ENCODE measurements around the gene FAM168A. TPM values are rescaled to one million over a fixed set of nuclear protein-coding genes. Genes with fewer than 3 reads are reported as not detected.

The FAM168A gene
- total RNA-seq, 1 experiment from 2014 or later = 21.1 TPM

DNA sequence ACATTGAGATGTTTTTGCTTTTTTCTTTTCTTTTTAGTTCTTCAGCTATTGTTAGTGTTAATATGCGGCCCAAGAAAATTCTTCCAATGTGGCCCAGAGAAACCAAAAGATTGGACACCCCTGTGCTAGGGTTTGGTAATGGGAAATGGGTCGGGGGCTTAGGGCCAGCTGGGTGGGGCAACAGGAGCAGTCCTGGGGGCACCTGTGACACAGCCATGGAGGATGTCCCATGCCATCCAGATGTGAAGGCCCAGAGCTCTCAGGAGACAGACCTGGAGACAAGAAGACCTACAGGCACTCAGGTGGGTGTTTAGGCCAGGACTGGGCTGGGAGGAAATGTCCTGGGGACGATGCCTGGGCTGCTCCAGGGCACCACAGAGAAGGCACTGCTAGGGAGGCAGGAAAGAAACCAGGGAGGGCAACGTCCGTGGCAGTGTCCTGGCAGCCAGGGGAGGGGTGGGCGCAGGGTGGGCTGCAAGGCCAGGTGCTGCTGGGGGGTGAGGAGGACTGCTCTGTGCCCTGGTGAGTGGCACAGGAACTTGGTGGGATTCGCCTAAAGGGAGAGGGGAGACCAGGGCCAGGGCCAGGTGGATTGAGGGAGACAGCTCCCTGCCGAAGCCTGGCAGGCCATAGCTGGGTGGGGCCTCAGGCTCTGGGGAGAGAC, 200.3 kb downstream of the FAM168A start:
- Histone ChIP-seq H3K9me3 (ENCODE audit: control insufficient read depth, low read depth, low read length) (no peaks in the 10 kb centered on the region), H4K5ac (ENCODE audit: insufficient read length, low read depth, low read length) (no peak overlapping the region), H3K14ac (ENCODE audit: insufficient read depth, low read length) (no peak overlapping the region), H3K23me2 (ENCODE audit: insufficient read length, low read depth, low read length, poor library complexity, severe bottlenecking) (no peaks in the 10 kb centered on the region), H2BK5ac (ENCODE audit: insufficient read length, low read length) (no peak overlapping the region), H3K79me2 (ENCODE audit: insufficient read depth, low read length) (no peaks in the 10 kb centered on the region), H3K18ac (ENCODE audit: insufficient read length, low read depth, low read length) (no peak overlapping the region), H3K23ac (ENCODE audit: insufficient read length, low read depth, low read length) (no peak overlapping the region), H3K56ac (ENCODE audit: insufficient read length, low read depth, low read length) (no peak overlapping the region), H2BK15ac (ENCODE audit: low read depth, low read length) (no peak overlapping the region), H2BK120ac (ENCODE audit: low read depth, low read length, poor library complexity, severe bottlenecking) (no peak overlapping the region), H3K4me2 (ENCODE audit: insufficient read depth, insufficient read length, low read length) (no peak overlapping the region), H3K9ac (ENCODE audit: extremely low read depth, insufficient read length, low read length) (no peak overlapping the region), H2AFZ (ENCODE audit: low read length) (no peak overlapping the region), H2AK5ac (ENCODE audit: insufficient read length, low read length) (no peak overlapping the region), H3T11ph (ENCODE audit: low read length) (no peak overlapping the region), H2BK20ac (ENCODE audit: low read depth, low read length, poor library complexity, severe bottlenecking) (no peak overlapping the region), H4K91ac (ENCODE audit: insufficient read length, low read depth, low read length) (no peak overlapping the region), H3K4me1 (ENCODE audit: insufficient read depth, low read length) (no peaks in the 10 kb centered on the region), H2BK12ac (ENCODE audit: insufficient read length, low read depth, low read length) (no peak overlapping the region), H3K4ac (ENCODE audit: low read depth, low read length) (no peak overlapping the region), H3K27me3 (ENCODE audit: insufficient read depth, low read length) (no peaks in the 10 kb centered on the region), H3K27ac (ENCODE audit: insufficient read length, low read depth, low read length) (no peak overlapping the region), H3K79me1 (ENCODE audit: insufficient read depth, low read depth, low read length, poor library complexity, severe bottlenecking) (no peaks in the 10 kb centered on the region), H4K20me1 (ENCODE audit: control insufficient read depth, insufficient read depth, insufficient read length) (no peaks in the 10 kb centered on the region), H4K8ac (replicated peaks; ENCODE audit: insufficient read length, low read depth, low read length) (no peak overlapping the region)
- Mint-ChIP-seq H3K27me3 (ENCODE audit: low read depth) (peaks cover 2% of the 10 kb centered on the region), H3K36me3 (ENCODE audit: insufficient read depth in 1 of 3, low read depth in 3 of 3) (peaks cover 0 to 3% (median 0%) of the 10 kb centered on the region in 3 experiments; a peak in 1 of 7 replicates), H3K27ac (no peak overlapping the region), H3K4me1 (peaks cover 13 to 14% of the 10 kb centered on the region in 2 experiments), H3K9me3 (no peaks in the 10 kb centered on the region), H3K4me3 (no peak overlapping the region)
- DNase-seq = no peak
- no peak for TF ChIP-seq CTCF (conservative IDR thresholded peaks at IDR 0.05)
- WGBS (ENCODE audit: extremely low coverage, insufficient read length, low lambda C conversion rate) = no CpG with 5 or more reads among the region's 8 CpGs
